HG03108 (cell line): ENCODE data around the gene SETDB2.

ENCODE experiments used
- ATAC-seq: cut with Tn5 transposase; IDR thresholded peaks from one replicate; pipeline ENCODE4 v1.9.1; 2021; ENCODE audit warnings: moderate library complexity; ENCODE audit not compliant: unreplicated experiment

Gene SETDB2

DNA sequence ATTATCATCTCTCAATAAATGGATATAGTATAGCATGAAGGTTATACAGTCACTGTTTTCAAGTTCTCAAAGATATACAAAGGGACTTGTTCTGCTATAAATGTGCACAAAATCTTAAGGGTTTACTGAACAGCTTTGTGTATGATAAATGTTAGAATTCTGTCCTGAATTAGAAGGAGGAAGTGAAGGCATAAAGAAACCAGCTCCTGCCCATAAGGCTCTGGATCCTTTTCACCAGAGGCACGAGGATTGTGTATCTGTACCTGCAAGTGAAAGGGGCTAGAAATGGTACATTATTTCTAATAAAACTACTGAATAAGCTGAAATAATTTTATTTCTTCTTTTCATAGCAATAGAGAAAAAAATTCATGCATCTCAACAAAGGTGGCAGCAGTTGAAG lies 84.1 kb downstream of the SETDB2 start:
- ATAC-seq, result no peak

DNA sequence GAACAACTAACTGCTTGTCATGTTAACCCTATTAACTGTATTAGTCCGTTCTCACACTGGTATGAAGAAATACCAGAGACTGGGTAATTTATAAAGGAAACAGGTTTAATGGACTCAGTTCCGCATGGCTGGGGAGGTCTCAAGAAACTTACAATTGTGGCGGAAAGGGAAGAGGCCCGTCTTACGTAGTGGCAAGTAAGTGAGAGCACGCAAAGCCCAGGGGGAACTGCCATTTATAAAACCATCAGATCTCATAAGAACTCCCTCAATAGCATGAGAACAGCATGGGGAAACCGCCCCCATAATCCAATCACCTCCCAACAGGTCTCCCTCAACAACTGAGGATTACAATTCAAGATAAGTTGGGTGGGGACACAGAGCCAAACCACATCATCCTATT lies 86.4 kb downstream of the SETDB2 start:
- peak; percentile 74 for ATAC-seq

DNA sequence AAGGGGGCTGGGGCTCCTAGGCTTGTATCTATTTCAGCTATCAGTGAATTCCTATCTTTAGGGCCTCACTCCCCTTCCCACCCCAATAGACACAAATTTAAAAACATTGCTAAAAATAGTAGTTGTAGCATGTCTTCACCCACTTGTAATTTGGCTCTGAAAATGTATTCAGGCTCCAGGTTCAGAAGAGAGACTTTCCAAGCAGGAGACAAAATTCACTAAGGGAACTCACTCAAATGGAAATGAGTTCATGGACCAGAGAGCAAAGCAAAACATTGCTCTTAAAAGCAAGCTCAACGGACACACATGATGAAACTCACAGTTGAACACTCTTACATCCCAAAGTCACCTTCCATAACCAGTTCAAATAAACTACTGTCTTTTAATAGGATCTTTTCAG lies 88.5 kb downstream of the SETDB2 start:
- ATAC-seq, result no peak

DNA sequence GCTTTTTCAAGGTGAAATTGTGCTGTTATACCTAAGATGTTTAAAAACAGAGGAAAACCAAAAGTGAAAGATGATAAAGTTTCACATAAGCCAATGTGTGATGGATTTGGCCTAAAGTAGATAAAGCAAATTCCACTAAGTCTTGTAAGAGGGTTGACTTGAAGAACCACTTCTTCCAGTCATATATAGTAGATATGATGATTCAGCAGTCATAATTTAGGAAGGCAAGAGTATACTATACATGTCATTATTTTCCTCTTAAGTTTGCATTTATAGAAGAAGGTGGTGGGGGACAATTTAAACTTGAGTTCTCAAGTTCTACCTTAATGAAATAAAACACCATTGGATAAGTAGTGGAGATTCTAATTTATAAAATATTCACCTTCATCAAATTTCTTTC lies 88.9 kb downstream of the SETDB2 start:
- no peak for ATAC-seq

DNA sequence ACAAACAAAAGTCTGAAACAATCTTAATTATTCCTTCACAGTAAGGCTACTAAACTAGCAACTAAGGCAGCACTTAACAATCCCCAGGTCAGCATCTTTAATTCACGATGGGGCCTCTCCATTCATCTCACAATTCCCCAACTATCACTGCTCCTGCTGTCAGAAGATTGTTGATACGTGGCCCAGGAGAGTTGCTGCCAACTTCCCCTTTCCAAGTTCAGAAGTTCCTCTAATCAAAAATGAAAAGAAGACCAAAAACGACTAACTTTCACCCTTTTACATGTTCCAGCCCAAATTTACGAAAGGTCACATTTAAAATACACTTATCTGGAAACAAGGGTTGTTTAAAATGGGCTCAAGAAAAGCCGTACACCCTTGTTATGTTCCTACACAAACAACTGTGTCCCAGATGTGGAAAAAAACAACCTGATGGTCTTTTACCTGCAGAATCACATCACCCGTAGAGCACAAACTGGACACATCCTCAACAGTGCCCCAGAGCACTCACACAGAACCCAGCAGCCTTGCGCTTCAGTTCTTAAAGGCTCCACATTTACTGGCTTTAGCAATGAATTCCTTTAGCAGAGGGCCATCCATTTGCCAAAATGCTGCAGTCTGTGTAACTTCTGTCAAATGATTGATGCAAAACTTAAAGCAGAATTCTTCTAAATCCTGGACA lies 89.7 kb downstream of the SETDB2 start:
- no peak for ATAC-seq

DNA sequence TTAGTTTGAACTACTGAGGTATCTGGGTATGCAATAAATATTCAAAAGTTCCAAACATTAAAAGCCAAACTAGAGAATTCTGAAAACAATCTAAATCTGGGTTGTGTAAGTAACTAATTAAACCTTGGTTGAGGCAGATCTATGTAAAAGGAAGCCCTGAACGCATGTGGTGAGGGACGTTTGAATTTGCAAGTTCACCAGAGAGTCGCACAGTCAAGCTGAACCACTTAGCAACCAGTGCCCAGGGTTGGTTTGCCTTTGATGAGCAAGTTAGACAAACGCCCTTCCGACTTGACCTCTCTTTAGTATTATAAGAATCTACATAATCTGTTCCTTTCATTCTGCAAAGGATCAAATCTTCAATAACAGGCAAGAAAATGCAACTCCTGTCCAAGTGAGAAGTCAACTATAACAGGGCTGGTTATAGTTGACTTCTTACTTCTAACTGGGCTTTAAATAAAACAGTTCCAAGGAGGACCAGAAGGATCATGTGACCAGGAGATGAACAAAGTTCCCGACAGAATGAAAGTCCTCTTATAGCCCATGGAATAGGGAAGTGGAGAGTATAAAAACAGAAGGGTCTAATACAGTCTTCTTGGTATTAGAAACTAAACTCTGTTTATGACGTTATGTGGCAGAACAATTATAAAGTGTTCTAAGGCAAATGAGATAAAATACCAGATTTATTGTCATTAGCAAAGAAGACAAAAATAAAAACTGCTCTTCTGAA lies 92.2 kb downstream of the SETDB2 start:
- peak; percentile 58 for ATAC-seq

DNA sequence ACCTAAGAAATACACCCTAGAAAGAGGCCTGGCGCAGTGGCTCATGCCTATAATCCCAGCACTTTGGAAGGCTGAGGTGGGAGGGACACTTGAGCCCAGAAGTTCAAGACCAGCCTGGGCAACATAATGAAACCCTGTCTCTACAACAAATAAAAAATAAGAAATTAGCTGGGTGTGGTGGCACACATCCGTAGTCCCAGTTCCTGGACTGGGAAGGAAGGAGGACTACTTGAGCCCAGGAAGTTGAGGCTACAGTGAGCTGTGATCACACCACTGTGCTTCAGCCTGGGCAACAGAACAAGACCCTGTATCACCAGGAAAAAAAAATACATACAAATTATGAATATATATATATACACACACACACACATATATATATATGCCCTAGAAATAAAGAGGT lies 94.3 kb downstream of the SETDB2 start:
- no peak for ATAC-seq

DNA sequence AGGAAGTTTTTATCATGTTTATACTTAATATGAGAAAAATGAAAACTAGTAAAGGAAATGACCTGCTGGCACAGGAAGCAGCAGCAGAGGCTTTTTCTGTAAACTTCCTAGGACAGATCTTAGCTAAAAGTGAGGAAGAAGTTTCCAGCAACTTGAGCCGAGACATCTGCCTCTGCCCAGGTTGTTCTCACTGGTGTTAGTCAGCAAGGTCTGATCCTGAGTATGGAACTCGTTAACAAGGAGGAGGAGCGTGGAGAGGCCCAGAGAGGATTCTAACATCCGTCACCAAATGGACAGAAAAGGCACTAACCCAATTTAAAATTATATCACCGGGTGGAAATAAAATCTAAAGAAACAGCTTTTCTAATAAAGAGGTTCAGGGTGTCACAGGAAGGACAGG lies 95.2 kb downstream of the SETDB2 start:
- no peak for ATAC-seq

DNA sequence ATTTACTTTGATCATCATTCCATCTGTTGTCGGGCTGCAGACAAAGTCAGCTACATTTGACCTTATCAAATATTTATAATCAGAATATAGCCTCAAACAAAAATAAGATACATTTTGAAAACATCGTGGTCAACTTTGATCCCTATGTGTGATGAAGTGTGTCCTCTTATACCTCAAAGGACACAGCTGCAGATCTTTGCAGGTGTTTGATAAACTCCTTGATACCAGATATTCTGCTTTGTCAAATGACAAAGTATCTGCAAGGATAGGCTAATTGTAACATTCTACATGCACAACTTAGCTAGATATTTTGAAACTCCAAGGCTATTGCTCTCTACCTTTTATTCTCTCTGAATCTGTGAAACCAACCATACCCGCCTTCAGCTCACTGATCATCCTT lies 95.7 kb downstream of the SETDB2 start:
- no peak for ATAC-seq

DNA sequence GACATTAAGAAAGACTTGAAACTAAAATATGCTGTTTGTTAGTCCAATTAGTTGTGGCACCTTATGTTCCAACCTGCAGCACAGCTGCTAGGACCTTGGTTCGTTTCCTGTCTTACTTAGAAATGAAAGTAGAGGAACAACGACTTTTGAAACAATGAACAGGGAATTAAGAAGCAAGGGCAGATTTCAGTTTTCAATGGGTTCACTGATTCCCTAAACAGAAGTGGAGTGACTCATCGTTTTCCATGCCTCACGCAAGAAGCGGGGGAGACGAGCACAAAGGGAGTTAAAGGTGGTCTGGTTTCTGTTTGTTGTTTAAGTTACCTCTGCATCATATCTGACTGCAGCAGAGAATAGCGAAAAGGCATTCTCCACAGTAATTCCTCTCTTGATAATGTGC lies 96.5 kb downstream of the SETDB2 start:
- ATAC-seq, result no peak

DNA sequence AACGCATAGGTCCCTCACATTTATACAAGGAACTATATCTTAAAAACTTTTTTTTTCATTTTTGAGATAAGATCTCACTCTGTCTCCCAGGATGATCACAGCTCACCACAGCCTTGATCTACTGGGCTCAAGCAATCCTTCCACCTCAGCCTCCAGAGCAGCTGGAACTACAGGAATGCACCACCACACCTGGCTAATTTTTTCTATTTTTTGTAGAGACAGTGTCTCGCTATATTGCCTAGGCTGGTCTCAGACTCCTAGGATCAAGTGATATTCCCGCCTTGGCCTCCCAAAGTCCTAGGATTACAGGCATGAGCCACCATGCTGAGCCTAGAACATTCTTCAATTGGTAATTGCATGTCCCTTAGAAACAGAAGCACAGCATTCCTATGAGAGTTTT lies 99.6 kb downstream of the SETDB2 start:
- no peak for ATAC-seq
